NCI-H748 (cell line): Measurements from ENCODE around the gene TEX29.

Source experiments
- DNase-seq: peaks from one replicate; lab custom pipeline; 2025; ENCODE audit not compliant: unreplicated experiment; lab: John Stamatoyannopoulos, UW

The TEX29 gene

GRCh38 chr13:111322001-111322915 is 1.8 kb downstream of the TEX29 start:
- no peak for DNase-seq

- no peak for DNase-seq
These were observed 2.5 kb downstream of the TEX29 start for GRCh38 chr13:111322916-111323331.

- no peak for DNase-seq
These were observed 3.1 kb downstream of the TEX29 start for GRCh38 chr13:111323549-111323948.

- no peak for DNase-seq
These were observed 3.7 kb downstream of the TEX29 start for GRCh38 chr13:111323950-111324651.

GRCh38 chr13:111324736-111325135 is 4.3 kb downstream of the TEX29 start:
- no peak for DNase-seq

- DNase-seq: no peak
These were observed 4.9 kb downstream of the TEX29 start for GRCh38 chr13:111325146-111325890.

- no peak for DNase-seq
These were observed 5.6 kb downstream of the TEX29 start for GRCh38 chr13:111325941-111326620.

- DNase-seq: no peak
These were observed 6.2 kb downstream of the TEX29 start for GRCh38 chr13:111326621-111326965.

GRCh38 chr13:111326981-111327642 is 6.7 kb downstream of the TEX29 start:
- DNase-seq: no peak

- peak; percentile 42 for DNase-seq
These were observed 7.5 kb downstream of the TEX29 start for GRCh38 chr13:111327730-111328573.

- DNase-seq: no peak
These were observed 8.3 kb downstream of the TEX29 start for GRCh38 chr13:111328574-111329410.

GRCh38 chr13:111329641-111330040 is 9.2 kb downstream of the TEX29 start:
- no peak for DNase-seq

- DNase-seq: no peak
These were observed 9.7 kb downstream of the TEX29 start for GRCh38 chr13:111330066-111330610.

- no peak for DNase-seq
These were observed 14.9 kb downstream of the TEX29 start for GRCh38 chr13:111335298-111335697.

- DNase-seq: no peak
These were observed 16.2 kb downstream of the TEX29 start for GRCh38 chr13:111336666-111337065.

GRCh38 chr13:111337206-111337605 is 16.8 kb downstream of the TEX29 start:
- no peak for DNase-seq

GRCh38 chr13:111337741-111338140 is 17.3 kb downstream of the TEX29 start:
- DNase-seq: no peak

GRCh38 chr13:111338841-111339240 is 18.4 kb downstream of the TEX29 start:
- no peak for DNase-seq
